Neural progenitor cell (in vitro differentiated cells): Measurements from ENCODE around the gene KRTAP10-2.

ENCODE experiments used
- EZH2 ChIP-seq: fragments of 200-600 bp; sonication (generic); IDR thresholded peaks from 2 replicates; pipeline ENCODE4 v1.6.1; 2017; ENCODE audit warnings: antibody characterized with exemption, mild to moderate bottlenecking, moderate library complexity
- EZH2phosphoT487 ChIP-seq: fragments of 200-600 bp; sonication (generic); IDR thresholded peaks from 2 replicates; pipeline ENCODE4 v1.6.1; 2017; ENCODE audit warnings: antibody characterized with exemption
- TF ChIP-seq, protein P1 (sequence below): fragments of 200-600 bp; sonication (generic); IDR thresholded peaks from 2 replicates; pipeline ENCODE4 v1.5.1; 2017; ENCODE audit warnings: antibody characterized with exemption, mild to moderate bottlenecking

GRCh38 chr21:44516828-44517174, 34.5 kb downstream of the KRTAP10-2 start:
- TF ChIP-seq, protein P1, sequence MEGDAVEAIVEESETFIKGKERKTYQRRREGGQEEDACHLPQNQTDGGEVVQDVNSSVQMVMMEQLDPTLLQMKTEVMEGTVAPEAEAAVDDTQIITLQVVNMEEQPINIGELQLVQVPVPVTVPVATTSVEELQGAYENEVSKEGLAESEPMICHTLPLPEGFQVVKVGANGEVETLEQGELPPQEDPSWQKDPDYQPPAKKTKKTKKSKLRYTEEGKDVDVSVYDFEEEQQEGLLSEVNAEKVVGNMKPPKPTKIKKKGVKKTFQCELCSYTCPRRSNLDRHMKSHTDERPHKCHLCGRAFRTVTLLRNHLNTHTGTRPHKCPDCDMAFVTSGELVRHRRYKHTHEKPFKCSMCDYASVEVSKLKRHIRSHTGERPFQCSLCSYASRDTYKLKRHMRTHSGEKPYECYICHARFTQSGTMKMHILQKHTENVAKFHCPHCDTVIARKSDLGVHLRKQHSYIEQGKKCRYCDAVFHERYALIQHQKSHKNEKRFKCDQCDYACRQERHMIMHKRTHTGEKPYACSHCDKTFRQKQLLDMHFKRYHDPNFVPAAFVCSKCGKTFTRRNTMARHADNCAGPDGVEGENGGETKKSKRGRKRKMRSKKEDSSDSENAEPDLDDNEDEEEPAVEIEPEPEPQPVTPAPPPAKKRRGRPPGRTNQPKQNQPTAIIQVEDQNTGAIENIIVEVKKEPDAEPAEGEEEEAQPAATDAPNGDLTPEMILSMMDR, result no peak
- TF ChIP-seq EZH2, result no peak
- TF ChIP-seq EZH2phosphoT487, result no peak
